Liver (tissue), 3 donors: ENCODE measurements around the gene AP3S1.

Experiments
- GABPA ChIP-seq, 2 donors: IDR thresholded peaks in 1 of 2; conservative IDR thresholded peaks in 1 of 2; 2 replicates each; pipeline ENCODE4 v1.6.1; 2016; ENCODE audit warnings: antibody characterized with exemption in 2 of 2, mild to moderate bottlenecking in 1 of 2, moderate library complexity in 1 of 2
- JUND ChIP-seq, 2 donors: IDR thresholded peaks; 2 replicates each; pipeline ENCODE4 v1.6.1; 2016; ENCODE audit warnings: antibody characterized with exemption in 2 of 2
- TAF1 ChIP-seq: conservative IDR thresholded peaks from 2 replicates; pipeline ENCODE4 v1.6.1; 2016; ENCODE audit warnings: antibody characterized with exemption, mild to moderate bottlenecking
- TF ChIP-seq, protein P1 (sequence below): fragments of 150-350 bp; IDR thresholded peaks from 2 replicates; pipeline ENCODE4 v1.5.1; 2017; ENCODE audit warnings: improper control_type of control experiment, low read depth, low read length; ENCODE audit not compliant: missing input control
- TF ChIP-seq, protein P2 (sequence below): IDR thresholded peaks from 2 replicates; pipeline ENCODE4 v1.6.1; 2016; ENCODE audit warnings: antibody characterized with exemption
- donor health status: healthy.
- donor health status: healthy.

DNA sequence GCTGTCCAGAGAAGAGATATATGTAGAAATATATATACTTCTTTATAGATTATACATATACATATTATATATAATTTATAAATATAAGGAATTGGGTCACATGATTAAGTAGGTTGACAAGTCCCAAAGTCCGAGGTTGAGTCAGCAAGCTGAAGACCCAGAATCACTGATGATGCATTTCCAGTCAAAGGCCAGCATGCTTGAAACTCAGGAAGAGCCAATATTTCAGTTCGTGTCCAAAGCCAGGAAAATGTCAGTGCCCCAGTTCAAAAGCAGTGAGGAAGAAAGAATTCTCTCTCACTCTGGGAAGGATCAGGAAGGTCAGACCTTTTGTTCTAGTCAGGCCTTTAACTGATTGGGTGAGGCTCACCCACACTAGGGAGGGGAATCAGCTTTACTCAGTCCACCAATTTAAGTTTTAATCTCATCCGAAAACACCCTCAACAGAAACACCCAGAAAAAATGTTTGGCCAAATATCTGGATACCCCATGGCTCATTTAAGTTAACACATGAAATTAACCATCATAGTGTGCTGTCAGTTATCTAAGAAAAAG is 78.5 kb downstream of the AP3S1 start:
- TF ChIP-seq JUND (IDR thresholded peaks at IDR 0.05) (no peak), GABPA (IDR thresholded peaks at IDR 0.05 in 1 of 2, conservative IDR thresholded peaks at IDR 0.05 in 1 of 2) (no peak), TAF1 (no peak)
- TF ChIP-seq, protein P1, sequence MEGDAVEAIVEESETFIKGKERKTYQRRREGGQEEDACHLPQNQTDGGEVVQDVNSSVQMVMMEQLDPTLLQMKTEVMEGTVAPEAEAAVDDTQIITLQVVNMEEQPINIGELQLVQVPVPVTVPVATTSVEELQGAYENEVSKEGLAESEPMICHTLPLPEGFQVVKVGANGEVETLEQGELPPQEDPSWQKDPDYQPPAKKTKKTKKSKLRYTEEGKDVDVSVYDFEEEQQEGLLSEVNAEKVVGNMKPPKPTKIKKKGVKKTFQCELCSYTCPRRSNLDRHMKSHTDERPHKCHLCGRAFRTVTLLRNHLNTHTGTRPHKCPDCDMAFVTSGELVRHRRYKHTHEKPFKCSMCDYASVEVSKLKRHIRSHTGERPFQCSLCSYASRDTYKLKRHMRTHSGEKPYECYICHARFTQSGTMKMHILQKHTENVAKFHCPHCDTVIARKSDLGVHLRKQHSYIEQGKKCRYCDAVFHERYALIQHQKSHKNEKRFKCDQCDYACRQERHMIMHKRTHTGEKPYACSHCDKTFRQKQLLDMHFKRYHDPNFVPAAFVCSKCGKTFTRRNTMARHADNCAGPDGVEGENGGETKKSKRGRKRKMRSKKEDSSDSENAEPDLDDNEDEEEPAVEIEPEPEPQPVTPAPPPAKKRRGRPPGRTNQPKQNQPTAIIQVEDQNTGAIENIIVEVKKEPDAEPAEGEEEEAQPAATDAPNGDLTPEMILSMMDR: no peak
- TF ChIP-seq, protein P2, sequence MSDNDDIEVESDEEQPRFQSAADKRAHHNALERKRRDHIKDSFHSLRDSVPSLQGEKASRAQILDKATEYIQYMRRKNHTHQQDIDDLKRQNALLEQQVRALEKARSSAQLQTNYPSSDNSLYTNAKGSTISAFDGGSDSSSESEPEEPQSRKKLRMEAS: no peak
